ENCODE results near the gene CCNJL. TPM values are rescaled to one million over a fixed set of nuclear protein-coding genes. Genes with fewer than 3 reads are reported as not detected.

The CCNJL gene
- total RNA-seq, 1 experiment from 2014 or later: 33.9 TPM

- BruUV-seq (replicated peaks): no TSS peak
- no peaks in the 10 kb centered on the region for H3K9me3 ChIP-seq (ENCODE audit: insufficient read depth, low read depth)
- no peaks in the 10 kb centered on the region for H4K20me1 ChIP-seq (ENCODE audit: insufficient read depth)
- H3K36me3 ChIP-seq (ENCODE audit: low read depth): no peaks in the 10 kb centered on the region
- intact Hi-C loops (cut with micrococcal nuclease; ENCODE audit: unreplicated experiment): no loop called here
- H2AFZ ChIP-seq: no peak overlapping the region
- CTCF ChIA-PET: no interaction called here
- H3F3A ChIP-seq (ENCODE audit: insufficient read depth, low read depth): no peaks in the 10 kb centered on the region
- no peak overlapping the region for H3K4me2 ChIP-seq
- H3K27ac ChIP-seq: no peak overlapping the region
- no peaks in the 10 kb centered on the region for H3K9me2 ChIP-seq (ENCODE audit: insufficient read depth)
- no peaks in the 10 kb centered on the region for H3K79me2 ChIP-seq (ENCODE audit: low read depth)
- no peaks in the 10 kb centered on the region for H3K27me3 ChIP-seq (ENCODE audit: insufficient read depth, low read depth)
- H3K4me3 ChIP-seq: no peak overlapping the region
- POLR2A ChIA-PET (ENCODE audit: unreplicated experiment): no interaction called here
- no peak for DNase-seq
- TF ChIP-seq CTCF (conservative IDR thresholded peaks at IDR 0.05): no peak
- TF ChIP-seq EZH2 (IDR thresholded peaks at IDR 0.05; ENCODE audit: low read depth): no peak
- no peaks in the 10 kb centered on the region for H3K4me1 ChIP-seq (replicated peaks; ENCODE audit: insufficient read depth)
Measured at GRCh38 chr5:160221082-160221481, 91.3 kb downstream of the CCNJL start.

DNA sequence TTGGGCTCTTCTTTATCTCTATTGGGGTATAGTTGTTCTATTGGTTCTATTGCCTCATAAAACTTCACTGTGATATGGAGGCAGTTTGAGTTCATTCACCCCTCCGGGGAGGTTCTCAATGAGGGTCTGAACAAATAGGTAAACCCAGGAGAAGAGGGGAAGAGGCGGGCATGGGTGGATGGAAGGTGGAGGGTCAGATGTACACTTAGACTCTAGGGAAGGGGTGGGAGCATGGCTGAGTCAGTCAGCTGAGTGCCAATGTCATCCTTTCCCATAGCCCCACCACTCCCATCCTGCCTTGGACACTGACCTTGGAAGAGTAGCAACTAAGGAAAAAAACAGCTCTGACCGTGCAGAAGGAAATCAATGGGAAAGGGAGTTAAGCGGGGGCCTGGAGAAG lies 93.0 kb downstream of the CCNJL start:
- no peaks in the 10 kb centered on the region for H3K36me3 ChIP-seq (ENCODE audit: low read depth)
- H3K4me3 ChIP-seq: no peak overlapping the region
- ChIA-PET POLR2A (ENCODE audit: unreplicated experiment) (no interaction called here), CTCF (no interaction called here)
- no peaks in the 10 kb centered on the region for H3K9me3 ChIP-seq (ENCODE audit: insufficient read depth, low read depth)
- no peak overlapping the region for H3K27ac ChIP-seq
- H3K4me2 ChIP-seq: no peak overlapping the region
- no peaks in the 10 kb centered on the region for H3K27me3 ChIP-seq (ENCODE audit: insufficient read depth, low read depth)
- no peaks in the 10 kb centered on the region for H4K20me1 ChIP-seq (ENCODE audit: insufficient read depth)
- no TSS peak for BruUV-seq (replicated peaks)
- H3K79me2 ChIP-seq (ENCODE audit: low read depth): no peaks in the 10 kb centered on the region
- no peaks in the 10 kb centered on the region for H3K9me2 ChIP-seq (ENCODE audit: insufficient read depth)
- no peak for DNase-seq
- H3K4me1 ChIP-seq (replicated peaks; ENCODE audit: insufficient read depth): no peaks in the 10 kb centered on the region
- no peak overlapping the region for H2AFZ ChIP-seq
- H3F3A ChIP-seq (ENCODE audit: insufficient read depth, low read depth): no peaks in the 10 kb centered on the region
- intact Hi-C loops (cut with micrococcal nuclease; ENCODE audit: unreplicated experiment): no loop called here
- TF ChIP-seq CTCF (conservative IDR thresholded peaks at IDR 0.05): no peak
- no peak for TF ChIP-seq EZH2 (IDR thresholded peaks at IDR 0.05; ENCODE audit: low read depth)

- H3K4me2 ChIP-seq: no peak overlapping the region
Measured at GRCh38 chr5:160213537-160213936, 98.8 kb downstream of the CCNJL start.

More at GRCh38 chr5:160213537-160213936, 98.8 kb downstream of the CCNJL start:
- H3F3A ChIP-seq (ENCODE audit: insufficient read depth, low read depth): peaks cover 10% of the 10 kb centered on the region; the same call in 1 of the 2 replicates
- ChIA-PET CTCF (interaction anchor here (0.6 kb wide), 1 partner anchor 16 kb away, joined by 3 read pairs; no protein-coding TSS in a partner anchor), POLR2A (ENCODE audit: unreplicated experiment) (interaction anchor here (0.5 to 0.6 kb wide), 2 partner anchors 54 to 146 kb away, joined by 4 to 5 read pairs; no protein-coding TSS in a partner anchor)
- H3K9me3 ChIP-seq (ENCODE audit: insufficient read depth, low read depth): no peaks in the 10 kb centered on the region
- no peak for DNase-seq
- no peak overlapping the region for H3K4me3 ChIP-seq
- no peaks in the 10 kb centered on the region for H3K79me2 ChIP-seq (ENCODE audit: low read depth)
- TF ChIP-seq EZH2 (IDR thresholded peaks at IDR 0.05; ENCODE audit: low read depth): no peak
- TF ChIP-seq CTCF (conservative IDR thresholded peaks at IDR 0.05): no peak
- H3K36me3 ChIP-seq (ENCODE audit: low read depth): no peaks in the 10 kb centered on the region
- no peaks in the 10 kb centered on the region for H4K20me1 ChIP-seq (ENCODE audit: insufficient read depth)
- BruUV-seq (replicated peaks): no TSS peak
- H3K4me1 ChIP-seq (replicated peaks; ENCODE audit: insufficient read depth): peaks cover 14% of the 10 kb centered on the region
- intact Hi-C loops (cut with micrococcal nuclease; ENCODE audit: unreplicated experiment): no loop called here
- no peak overlapping the region for H2AFZ ChIP-seq
- H3K27me3 ChIP-seq (ENCODE audit: insufficient read depth, low read depth): no peaks in the 10 kb centered on the region
- H3K27ac ChIP-seq: no peak overlapping the region
- no peaks in the 10 kb centered on the region for H3K9me2 ChIP-seq (ENCODE audit: insufficient read depth)

All from PC-9 (cell line).